Transverse colon (tissue), 4 donors: ENCODE measurements around the gene SAV1. TPM values are rescaled to one million over a fixed set of nuclear protein-coding genes. Genes with fewer than 3 reads are reported as not detected.

Experiments used
- DNase-seq: peaks from one replicate; pipeline ENCODE4 v3.0.0-alpha.2; 2019
- H3K27ac ChIP-seq, 4 donors: fragments of 200-600 bp; sonication (generic); 2 replicates each; pipeline ENCODE4 v1.5.1; 2016 to 2018; ENCODE audit warnings: inconsistent platforms in 4 of 4
- H3K27me3 ChIP-seq: fragments of 200-600 bp; sonication (generic); 2 replicates; pipeline ENCODE4 v1.5.1; 2017; ENCODE audit warnings: inconsistent platforms
- H3K36me3 ChIP-seq, 4 donors: fragments of 200-600 bp; sonication (generic); 2 replicates each; pipeline ENCODE4 v1.5.1; 2017 to 2019; ENCODE audit warnings: inconsistent platforms in 4 of 4
- H3K4me1 ChIP-seq, 4 donors: fragments of 200-600 bp; sonication (generic); 2 replicates each; pipeline ENCODE4 v1.5.1; 2017 to 2020; ENCODE audit warnings: inconsistent platforms in 4 of 4
- H3K4me3 ChIP-seq, 4 donors: fragments of 200-600 bp; sonication (generic); 1 replicate in 1 of 4; 2 replicates in 3 of 4; pipeline versions ENCODE4 v1.5.1 to v1.6.1; 2017 to 2019; ENCODE audit warnings: inconsistent platforms in 4 of 4
- H3K9me3 ChIP-seq, 2 donors: fragments of 200-600 bp; sonication (generic); 2 replicates each; pipeline ENCODE4 v1.5.1; 2017 to 2019; ENCODE audit warnings: inconsistent platforms in 2 of 2
- EP300 ChIP-seq: sonication (generic); formaldehyde crosslinking; IDR thresholded peaks from one replicate; pipeline ENCODE4 v1.6.1; 2017; ENCODE audit warnings: antibody characterized with exemption, low read depth
- POLR2A ChIP-seq: fragments of 450-650 bp; IDR thresholded peaks from one replicate; pipeline ENCODE4 v1.6.1; 2016; ENCODE audit warnings: antibody characterized with exemption, mild to moderate bottlenecking, moderate library complexity
- POLR2AphosphoS5 ChIP-seq, 3 donors: sonication (generic); formaldehyde crosslinking; IDR thresholded peaks; one replicate each; pipeline ENCODE4 v1.6.1; 2016; ENCODE audit warnings: antibody characterized with exemption in 3 of 3
- WGBS, 2 donors: methylation state at CpG; one replicate each; pipeline ENCODE4 v1.1.5; 2018; ENCODE audit warnings: low coverage in 1 of 2; 5-methylcytosine and 5-hydroxymethylcytosine counted together
- in situ Hi-C, 4 donors: fragments of 200-750 bp; cut with MboI; loops; one replicate each; pipeline versions ENCODE4 v1.15.0 to v1.15.1; 2017; ENCODE audit warnings: low sequenced_read_pairs in 3 of 4, low pct_ligation_motif_present in 1 of 4, low pct_unique_long_range_greater_than_20kb in 1 of 4
- intact Hi-C: fragments of 100-400 bp; cut with DNase I; formaldehyde crosslinking; loops from one replicate; pipeline ENCODE4 v1.15.1; 2023; ENCODE audit warnings: low total_unique reads
- total RNA-seq, 4 donors: library from RNA; depleted of rRNA; stranded (reverse); fragments of >200 nt; gene quantifications; one replicate each; pipeline ENCODE4 v1.1.0, GENCODE V29; 2016
- TF ChIP-seq, protein P1 (sequence below), 5 experiments: fragments of 200-600 bp in 3 of 5; fragments of 450-650 bp in 2 of 5; sonication (generic) in 3 of 5; IDR thresholded peaks; 1 replicate in 2 of 5; 2 replicates in 3 of 5; pipeline ENCODE4 v1.5.1; 2016 to 2017; ENCODE audit warnings: antibody characterized with exemption in 5 of 5, inconsistent platforms in 3 of 5, mild to moderate bottlenecking in 2 of 5, moderate library complexity in 1 of 5

SAV1 gene
- total RNA-seq, 4 donors from 2014 or later, result 14.9 to 81.0 (median 23.2) TPM

GRCh38 chr14:50649691-50650090 is 18.4 kb downstream of the SAV1 start:
- H3K27ac ChIP-seq, result no peak overlapping the region
- no peak for DNase-seq
- in situ Hi-C loops, result no loop called here
- peaks cover 0 to 4% (median 0%) of the 10 kb centered on the region in 4 donors for H3K4me1 ChIP-seq
- H3K27me3 ChIP-seq, result no peaks in the 10 kb centered on the region
- no peaks in the 10 kb centered on the region for H3K36me3 ChIP-seq
- TF ChIP-seq, protein P1, sequence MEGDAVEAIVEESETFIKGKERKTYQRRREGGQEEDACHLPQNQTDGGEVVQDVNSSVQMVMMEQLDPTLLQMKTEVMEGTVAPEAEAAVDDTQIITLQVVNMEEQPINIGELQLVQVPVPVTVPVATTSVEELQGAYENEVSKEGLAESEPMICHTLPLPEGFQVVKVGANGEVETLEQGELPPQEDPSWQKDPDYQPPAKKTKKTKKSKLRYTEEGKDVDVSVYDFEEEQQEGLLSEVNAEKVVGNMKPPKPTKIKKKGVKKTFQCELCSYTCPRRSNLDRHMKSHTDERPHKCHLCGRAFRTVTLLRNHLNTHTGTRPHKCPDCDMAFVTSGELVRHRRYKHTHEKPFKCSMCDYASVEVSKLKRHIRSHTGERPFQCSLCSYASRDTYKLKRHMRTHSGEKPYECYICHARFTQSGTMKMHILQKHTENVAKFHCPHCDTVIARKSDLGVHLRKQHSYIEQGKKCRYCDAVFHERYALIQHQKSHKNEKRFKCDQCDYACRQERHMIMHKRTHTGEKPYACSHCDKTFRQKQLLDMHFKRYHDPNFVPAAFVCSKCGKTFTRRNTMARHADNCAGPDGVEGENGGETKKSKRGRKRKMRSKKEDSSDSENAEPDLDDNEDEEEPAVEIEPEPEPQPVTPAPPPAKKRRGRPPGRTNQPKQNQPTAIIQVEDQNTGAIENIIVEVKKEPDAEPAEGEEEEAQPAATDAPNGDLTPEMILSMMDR (IDR thresholded peaks at IDR 0.05), result no peak
- no peak for TF ChIP-seq POLR2A
- TF ChIP-seq POLR2AphosphoS5 (IDR thresholded peaks at IDR 0.05), result no peak
- no peak for TF ChIP-seq EP300
- no peaks in the 10 kb centered on the region for H3K9me3 ChIP-seq
- H3K4me3 ChIP-seq, result no peak overlapping the region
- intact Hi-C loops, result no loop called here

GRCh38 chr14:50647753-50648152 is 20.4 kb downstream of the SAV1 start:
- H3K9me3 ChIP-seq, result no peaks in the 10 kb centered on the region
- H3K4me1 ChIP-seq, result peaks cover 0 to 4% (median 0%) of the 10 kb centered on the region in 4 donors
- no peaks in the 10 kb centered on the region for H3K36me3 ChIP-seq
- intact Hi-C loops (no loop called here), in situ Hi-C loops (no loop called here)
- no peak for TF ChIP-seq POLR2A
- TF ChIP-seq, protein P1 (IDR thresholded peaks at IDR 0.05), result no peak
- TF ChIP-seq EP300, result no peak
- no peak for TF ChIP-seq POLR2AphosphoS5 (IDR thresholded peaks at IDR 0.05)
- H3K4me3 ChIP-seq, result no peak overlapping the region
- H3K27me3 ChIP-seq, result no peaks in the 10 kb centered on the region
- no peak overlapping the region for H3K27ac ChIP-seq
- DNase-seq, result no peak

DNA sequence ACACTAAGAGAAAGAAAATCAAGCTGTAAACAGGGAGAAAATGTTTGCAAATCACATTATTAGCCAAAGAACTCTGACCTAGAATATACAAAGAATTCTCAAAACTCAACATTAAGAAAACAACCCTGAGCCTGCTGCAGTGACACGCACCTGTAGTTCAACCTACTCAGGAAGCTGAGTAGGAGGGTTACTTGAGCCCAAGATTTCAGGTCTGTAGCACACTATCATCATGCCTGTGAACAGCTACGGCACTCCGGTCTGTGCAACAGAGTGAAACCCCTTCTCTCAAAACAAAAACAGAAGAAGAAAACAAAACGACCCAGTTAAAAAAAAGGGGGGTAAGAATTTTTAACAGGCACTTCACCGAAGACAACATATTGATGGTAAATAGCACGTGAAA is 20.8 kb downstream of the SAV1 start:
- DNase-seq, result no peak
- H3K27ac ChIP-seq, result no peak overlapping the region
- WGBS, 2 donors, result 58 to 86% methylated on average over 6 of the region's 6 CpGs

DNA sequence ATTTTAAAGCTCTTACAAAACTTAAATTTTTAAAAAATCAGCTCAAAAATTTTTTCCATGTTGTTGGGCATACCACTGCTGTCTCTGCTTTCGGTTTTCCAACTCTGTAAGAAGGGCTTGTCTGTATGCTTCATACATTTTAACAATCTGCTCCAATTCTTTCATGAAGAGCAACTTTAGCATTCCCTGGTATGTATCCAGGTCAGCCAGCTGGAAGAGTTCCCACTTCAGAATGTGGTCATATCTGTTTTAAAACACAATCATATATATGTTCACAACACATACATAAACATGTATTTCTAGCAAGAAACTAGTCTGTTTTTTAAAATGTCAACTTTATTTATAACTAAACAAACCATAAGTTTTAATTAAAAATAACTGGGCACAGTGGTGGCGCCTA is 33.0 kb downstream of the SAV1 start:
- Histone ChIP-seq H3K36me3 (peaks cover 0 to 11% (median 5%) of the 10 kb centered on the region in 4 donors), H3K9me3 (no peaks in the 10 kb centered on the region), H3K27ac (no peak overlapping the region), H3K4me3 (no peak overlapping the region), H3K4me1 (no peaks in the 10 kb centered on the region), H3K27me3 (no peaks in the 10 kb centered on the region)
- intact Hi-C loops (no loop called here), in situ Hi-C loops (no loop called here)
- DNase-seq, result no peak
- 89 to 95% methylated on average over 1 to 2 of the region's 2 CpGs for WGBS, 2 donors
- TF ChIP-seq, protein P1 (IDR thresholded peaks at IDR 0.05), result no peak
- no peak for TF ChIP-seq EP300
- no peak for TF ChIP-seq POLR2AphosphoS5 (IDR thresholded peaks at IDR 0.05)
- TF ChIP-seq POLR2A, result no peak

More for the DNA sequence above, 20.8 kb downstream of the SAV1 start:
- intact Hi-C loops (no loop called here), in situ Hi-C loops (no loop called here)
- Histone ChIP-seq H3K9me3 (no peaks in the 10 kb centered on the region), H3K4me1 (peaks cover 0 to 4% (median 0%) of the 10 kb centered on the region in 4 donors), H3K27me3 (no peaks in the 10 kb centered on the region), H3K36me3 (no peaks in the 10 kb centered on the region), H3K4me3 (no peak overlapping the region)
- no peak for TF ChIP-seq POLR2AphosphoS5 (IDR thresholded peaks at IDR 0.05)
- no peak for TF ChIP-seq POLR2A
- no peak for TF ChIP-seq EP300
- TF ChIP-seq, protein P1 (IDR thresholded peaks at IDR 0.05), result no peak
